Activated CD4-positive, alpha-beta T cell treated with anti-CD3 and anti-CD28 coated beads, Interleukin-2, amount 10 ng/mL, durations not matched to agents 7 days and 5 days (primary cell): ENCODE measurements around the gene RALA. TPM values are rescaled to one million over a fixed set of nuclear protein-coding genes. Genes with fewer than 3 reads are reported as not detected.

Experiments used
- CTCF ChIA-PET: fragments of 350-600 bp; sonication (Branson Sonifier 250); formaldehyde crosslinking; loops from one replicate; lab custom pipeline; 2021; ENCODE audit warnings: antibody characterized with exemption; lab: Charles Lee
- POLR2A ChIA-PET: fragments of 350-600 bp; sonication (Branson Sonifier 250); formaldehyde crosslinking; loops from one replicate; lab custom pipeline; 2021; ENCODE audit warnings: antibody characterized with exemption; lab: Charles Lee
- DNase-seq: peaks from one replicate; pipeline ENCODE4 v3.0.0-alpha.2; 2020
- H3K27ac Mint-ChIP-seq: one replicate; pipeline ENCODE4 v1.8.0; 2021; ENCODE audit warnings: mild to moderate bottlenecking, moderate library complexity, mixed read lengths
- H3K27me3 Mint-ChIP-seq: one replicate; pipeline ENCODE4 v1.8.0; 2021; ENCODE audit warnings: mixed read lengths
- H3K36me3 Mint-ChIP-seq: one replicate; pipeline ENCODE4 v1.8.0; 2021; ENCODE audit warnings: low read depth, mixed read lengths
- H3K4me1 Mint-ChIP-seq: one replicate; pipeline ENCODE4 v1.8.0; 2021; ENCODE audit warnings: mixed read lengths
- H3K4me3 Mint-ChIP-seq: one replicate; pipeline ENCODE4 v1.8.0; 2021; ENCODE audit warnings: mild to moderate bottlenecking, moderate library complexity, mixed read lengths
- H3K9me3 Mint-ChIP-seq: one replicate; pipeline ENCODE4 v1.8.0; 2021; ENCODE audit warnings: mixed read lengths
- total RNA-seq, 2 experiments: library from RNA; stranded (reverse); gene quantifications; one replicate each; pipeline ENCODE4 v1.2.3, GENCODE V29; 2021

The RALA gene
- total RNA-seq = 10 to 100 TPM; 34.1 to 34.2 TPM

GRCh38 chr7:39623047-39623731, at the start of gene RALA:
TSS of gene RALA (plus strand) at chr7:39623572. CDS start at chr7:39686668, 63,096 bp downstream.
- Mint-ChIP-seq H3K36me3 (peaks cover 25% of the 10 kb centered on the region), H3K27me3 (no peaks in the 10 kb centered on the region), H3K27ac (peak within 1 kb of the TSS; percentile 98), H3K9me3 (no peaks in the 10 kb centered on the region), H3K4me1 (peaks cover 47% of the 10 kb centered on the region), H3K4me3 (peak within 1 kb of the TSS; percentile 86)
- CTCF ChIA-PET = interaction anchor here (0.6 to 1.2 kb wide), 5 partner anchors 11 to 513 kb away, joined by 3 to 4 read pairs (median 3); no protein-coding TSS in a partner anchor
- peak; percentile 92 for DNase-seq
- POLR2A ChIA-PET = interaction anchor here (0.6 kb wide), 1 partner anchor 43 kb away, joined by 3 read pairs; no protein-coding TSS in a partner anchor

DNA sequence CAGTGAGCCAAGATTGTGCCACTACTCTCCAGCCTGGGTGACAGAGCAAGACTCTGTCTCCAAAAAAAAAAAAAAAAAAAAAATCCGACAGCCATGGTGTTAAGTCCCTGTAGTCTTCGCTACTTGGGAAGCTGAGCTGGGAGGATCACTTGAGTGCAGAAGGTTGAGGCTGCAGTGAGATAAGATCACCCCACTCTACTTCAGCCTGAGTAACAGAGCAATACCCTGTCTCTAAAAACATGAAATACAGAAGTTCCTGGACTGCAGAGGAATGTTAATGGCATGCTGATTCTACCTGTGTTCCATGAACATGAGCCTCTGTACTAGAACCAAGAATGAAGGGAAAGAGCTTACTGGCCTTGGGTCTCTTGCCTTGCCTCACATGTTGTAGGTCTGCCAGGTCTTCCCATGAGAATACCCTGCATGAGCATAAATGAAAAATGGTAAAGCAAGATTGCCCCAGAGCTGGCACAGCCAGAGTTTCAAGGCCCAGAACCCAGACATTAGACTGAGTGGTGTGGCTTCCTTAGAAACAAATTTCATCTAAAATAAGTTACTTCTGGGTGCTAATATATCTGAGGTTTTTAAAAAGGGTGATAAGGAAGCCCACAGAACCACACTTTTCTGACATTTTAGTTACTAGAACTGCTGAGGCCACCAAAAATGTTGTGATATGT, 48.6 kb upstream of the RALA start:
- ChIA-PET CTCF (interaction anchor here (1.0 to 1.3 kb wide), 2 partner anchors 158 to 167 kb away, joined by 3 read pairs; no protein-coding TSS in a partner anchor), POLR2A (no interaction called here)
- Mint-ChIP-seq H3K27me3 (no peaks in the 10 kb centered on the region), H3K4me1 (peaks cover 7% of the 10 kb centered on the region), H3K36me3 (peaks cover 12% of the 10 kb centered on the region), H3K27ac (no peak overlapping the region), H3K4me3 (no peak overlapping the region), H3K9me3 (no peaks in the 10 kb centered on the region)
- no peak for DNase-seq

GRCh38 chr7:39577229-39577874, 46.0 kb upstream of the RALA start:
- Mint-ChIP-seq H3K4me3 (no peak overlapping the region), H3K36me3 (peaks cover under 1% of the 10 kb centered on the region), H3K4me1 (peaks cover 15% of the 10 kb centered on the region), H3K27ac (no peak overlapping the region), H3K27me3 (no peaks in the 10 kb centered on the region), H3K9me3 (no peaks in the 10 kb centered on the region)
- POLR2A ChIA-PET = no interaction called here
- DNase-seq = no peak
- CTCF ChIA-PET = interaction anchor here (1.6 to 6.8 kb wide), 4 partner anchors 16 to 170 kb away, joined by 5 to 80 read pairs (median 30); no protein-coding TSS in a partner anchor

DNA sequence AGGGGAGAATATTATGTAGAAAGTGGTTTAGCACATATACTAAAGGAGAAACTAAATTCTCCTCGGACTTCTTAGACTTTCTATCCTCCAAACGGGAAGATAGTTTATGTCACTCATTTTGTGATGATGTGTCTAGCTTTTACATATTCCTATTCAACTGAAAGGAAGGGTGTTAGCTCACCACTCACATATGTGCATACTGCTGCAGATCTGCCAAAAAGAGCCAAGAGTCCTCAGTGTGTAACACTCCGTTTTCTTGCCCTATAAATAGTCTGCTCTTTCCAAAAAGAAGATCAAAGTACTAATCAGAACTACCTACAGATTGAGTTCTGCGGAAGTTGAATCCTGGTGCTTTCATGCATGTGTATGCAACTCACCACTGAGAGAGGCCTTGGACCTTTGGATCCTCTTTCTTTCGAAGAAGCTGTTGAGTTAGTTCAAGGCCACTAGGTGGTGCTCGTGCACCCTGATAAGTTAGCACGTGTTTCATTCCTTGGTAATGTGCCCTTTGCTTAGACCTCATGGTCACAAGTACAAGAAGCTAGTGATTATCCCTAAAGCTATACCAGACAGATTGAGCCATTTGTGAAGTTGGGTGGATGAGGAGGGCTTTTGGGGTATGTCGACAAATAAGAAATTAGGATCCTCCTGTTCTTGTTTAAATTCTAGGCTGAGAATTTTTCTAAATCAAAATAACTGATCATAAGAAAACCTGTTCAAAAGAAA, 43.1 kb upstream of the RALA start:
- CTCF ChIA-PET = interaction anchor here (0.6 to 6.8 kb wide), 24 partner anchors 9 to 554 kb away, joined by 3 to 80 read pairs (median 4); partner anchors contain the start of genes MPLKIP, SUGCT and YAE1
- Mint-ChIP-seq H3K27me3 (no peaks in the 10 kb centered on the region), H3K4me3 (no peak overlapping the region), H3K36me3 (no peaks in the 10 kb centered on the region), H3K27ac (no peak overlapping the region), H3K9me3 (no peaks in the 10 kb centered on the region), H3K4me1 (peaks cover 8% of the 10 kb centered on the region)
- DNase-seq = peak; percentile 82
- POLR2A ChIA-PET = interaction anchor here (1.0 kb wide), 1 partner anchor 43 kb away, joined by 3 read pairs; the partner anchor contains the start of gene RALA

DNA sequence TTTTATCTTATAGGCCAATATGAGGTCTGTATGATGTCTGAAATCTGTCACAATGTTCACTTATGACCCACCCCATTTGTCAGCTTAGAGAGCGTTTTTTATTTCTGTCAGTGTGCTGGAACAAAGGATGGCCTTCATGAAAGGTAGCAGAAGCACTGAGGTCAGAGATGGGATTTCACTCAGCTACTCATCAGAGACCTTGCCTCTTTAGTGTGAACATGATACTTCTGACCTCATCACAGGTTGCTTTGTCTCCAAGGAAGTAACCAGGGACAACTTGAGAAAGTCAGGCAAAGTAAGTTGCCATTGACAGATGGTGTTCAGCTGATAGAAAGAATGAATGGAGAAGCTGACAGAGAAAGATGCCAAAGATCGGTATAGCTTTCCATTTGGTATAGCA, 40.8 kb upstream of the RALA start:
- peaks cover 8% of the 10 kb centered on the region for H3K4me1 Mint-ChIP-seq

GRCh38 chr7:39583539-39583938, 39.8 kb upstream of the RALA start:
- Mint-ChIP-seq H3K4me1 (peaks cover 15% of the 10 kb centered on the region), H3K27ac (no peak overlapping the region), H3K36me3 (no peaks in the 10 kb centered on the region), H3K9me3 (no peaks in the 10 kb centered on the region), H3K4me3 (no peak overlapping the region), H3K27me3 (no peaks in the 10 kb centered on the region)
- ChIA-PET CTCF (interaction anchor here (1.0 to 1.1 kb wide), 2 partner anchors 161 to 163 kb away, joined by 3 to 5 read pairs; no protein-coding TSS in a partner anchor), POLR2A (no interaction called here)
- no peak for DNase-seq

More for the DNA sequence above, 40.8 kb upstream of the RALA start:
- no peaks in the 10 kb centered on the region for H3K27me3 Mint-ChIP-seq
- no peaks in the 10 kb centered on the region for H3K36me3 Mint-ChIP-seq
- no peaks in the 10 kb centered on the region for H3K9me3 Mint-ChIP-seq
- no peak for DNase-seq
- H3K4me3 Mint-ChIP-seq = no peak overlapping the region
- no peak overlapping the region for H3K27ac Mint-ChIP-seq
- POLR2A ChIA-PET = no interaction called here
- CTCF ChIA-PET = interaction anchor here (5.0 to 6.8 kb wide), 2 partner anchors 159 to 165 kb away, joined by 27 to 80 read pairs; no protein-coding TSS in a partner anchor

- Mint-ChIP-seq H3K36me3 (peaks cover 8% of the 10 kb centered on the region), H3K4me3 (no peak overlapping the region), H3K9me3 (peaks cover 2% of the 10 kb centered on the region), H3K27ac (no peak overlapping the region), H3K4me1 (peaks cover 37% of the 10 kb centered on the region), H3K27me3 (no peaks in the 10 kb centered on the region)
- POLR2A ChIA-PET = no interaction called here
- no peak for DNase-seq
- CTCF ChIA-PET = interaction anchor here (0.9 kb wide), 1 partner anchor 148 kb away, joined by 4 read pairs; no protein-coding TSS in a partner anchor
These were observed 36.0 kb upstream of the RALA start for GRCh38 chr7:39587393-39587792.

- H3K4me3 Mint-ChIP-seq = no peak overlapping the region
- ChIA-PET POLR2A (no interaction called here), CTCF (interaction anchor here (0.6 to 1.9 kb wide), 5 partner anchors 9 to 451 kb away, joined by 3 to 18 read pairs (median 4); no protein-coding TSS in a partner anchor)
- DNase-seq = no peak
- peaks cover 42% of the 10 kb centered on the region for H3K4me1 Mint-ChIP-seq
- H3K27ac Mint-ChIP-seq = no peak overlapping the region
- H3K36me3 Mint-ChIP-seq = peaks cover 8% of the 10 kb centered on the region
- H3K27me3 Mint-ChIP-seq = no peaks in the 10 kb centered on the region
- peaks cover 2% of the 10 kb centered on the region for H3K9me3 Mint-ChIP-seq
These were observed 35.0 kb upstream of the RALA start for GRCh38 chr7:39588416-39588815.

DNA sequence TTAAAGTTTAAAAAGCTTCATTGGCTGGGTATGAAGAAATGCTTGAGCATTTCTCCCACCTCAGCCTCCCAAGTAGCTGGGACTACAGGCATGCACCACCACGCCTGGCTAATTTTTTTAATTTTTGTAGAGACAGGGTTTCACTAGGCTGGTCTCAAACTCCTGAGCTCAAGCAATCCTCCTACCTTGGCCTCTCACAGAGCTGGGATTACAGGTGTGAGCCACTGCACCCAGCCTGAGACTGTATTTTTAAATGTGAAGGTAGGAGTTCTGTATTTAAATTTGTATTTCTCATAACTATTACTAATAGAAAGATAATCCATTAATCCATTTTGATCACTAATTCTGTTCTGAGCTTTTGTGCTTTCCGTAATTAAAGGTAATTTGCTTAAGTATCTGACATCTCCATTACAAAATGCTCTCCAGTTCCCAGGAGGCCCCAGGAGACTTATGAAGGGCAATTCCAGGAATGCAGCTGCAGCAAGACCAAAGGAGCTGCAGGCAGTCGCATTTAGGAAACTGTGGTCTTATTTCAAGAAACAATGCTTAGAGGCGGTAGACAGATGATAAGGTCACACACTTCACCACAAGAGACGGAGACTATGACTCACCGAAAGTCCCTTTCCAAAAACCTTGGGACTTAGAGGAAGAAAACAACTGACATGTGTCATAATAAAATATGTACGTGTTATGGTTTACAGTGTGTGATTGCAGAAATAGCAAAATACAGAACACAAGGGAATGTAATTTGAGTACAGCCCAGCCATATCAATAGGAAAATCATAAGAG, 33.9 kb upstream of the RALA start:
- ChIA-PET POLR2A (no interaction called here), CTCF (interaction anchor here (0.9 to 1.9 kb wide), 3 partner anchors 10 to 156 kb away, joined by 3 to 18 read pairs (median 3); no protein-coding TSS in a partner anchor)
- H3K27me3 Mint-ChIP-seq = no peaks in the 10 kb centered on the region
- peaks cover 5% of the 10 kb centered on the region for H3K9me3 Mint-ChIP-seq
- peaks cover 16% of the 10 kb centered on the region for H3K36me3 Mint-ChIP-seq
- H3K4me3 Mint-ChIP-seq = peak overlapping the region; percentile 32
- peak overlapping the region; percentile 62 for H3K27ac Mint-ChIP-seq
- DNase-seq = peak; percentile 82
- peaks cover 47% of the 10 kb centered on the region for H3K4me1 Mint-ChIP-seq

- no peaks in the 10 kb centered on the region for H3K27me3 Mint-ChIP-seq
- POLR2A ChIA-PET = interaction anchor here (0.6 kb wide), 1 partner anchor 29 kb away, joined by 3 read pairs; no protein-coding TSS in a partner anchor
- peaks cover 5% of the 10 kb centered on the region for H3K9me3 Mint-ChIP-seq
- CTCF ChIA-PET = interaction anchor here (0.7 to 2.9 kb wide), 6 partner anchors 12 to 1127 kb away, joined by 3 to 11 read pairs (median 4); partner anchors contain the start of gene RALA
- peaks cover 16% of the 10 kb centered on the region for H3K36me3 Mint-ChIP-seq
- peaks cover 47% of the 10 kb centered on the region for H3K4me1 Mint-ChIP-seq
- peak overlapping the region; percentile 69 for H3K27ac Mint-ChIP-seq
- no peak overlapping the region for H3K4me3 Mint-ChIP-seq
- DNase-seq = no peak
These were observed 30.8 kb upstream of the RALA start for GRCh38 chr7:39592586-39592985.

- no peak overlapping the region for H3K27ac Mint-ChIP-seq
- H3K4me3 Mint-ChIP-seq = no peak overlapping the region
- H3K9me3 Mint-ChIP-seq = peaks cover 5% of the 10 kb centered on the region
- no peak for DNase-seq
- ChIA-PET CTCF (interaction anchor here (0.6 kb wide), 1 partner anchor 161 kb away, joined by 4 read pairs; no protein-coding TSS in a partner anchor), POLR2A (no interaction called here)
- peaks cover 31% of the 10 kb centered on the region for H3K4me1 Mint-ChIP-seq
- H3K27me3 Mint-ChIP-seq = no peaks in the 10 kb centered on the region
- H3K36me3 Mint-ChIP-seq = peaks cover 16% of the 10 kb centered on the region
These were observed 28.3 kb upstream of the RALA start for GRCh38 chr7:39594988-39595620.
